Neural cell (in vitro differentiated cells): ENCODE results near the gene PCK1.

Experiments used
- EZH2 ChIP-seq: fragments of 200-600, 300-800 bp; shearing (Covaris generic), sonication (generic); IDR thresholded peaks from 2 replicates; pipeline ENCODE4 v1.6.1; 2014; ENCODE audit warnings: antibody characterized with exemption, low read length, borderline replicate concordance, mild to moderate bottlenecking; ENCODE audit not compliant: insufficient read depth, poor library complexity, severe bottlenecking
- POLR2AphosphoS5 ChIP-seq: IDR thresholded peaks from 2 replicates; pipeline ENCODE4 v1.6.1; 2012
- RAD21 ChIP-seq: fragments of 450-650 bp; conservative IDR thresholded peaks from 2 replicates; pipeline ENCODE4 v1.6.1; 2014; ENCODE audit warnings: antibody characterized with exemption, mild to moderate bottlenecking, moderate library complexity
- REST ChIP-seq: IDR thresholded peaks from 2 replicates; pipeline ENCODE4 v1.6.1; 2012; ENCODE audit warnings: borderline replicate concordance
- TF ChIP-seq, protein P1 (sequence below): fragments of 450-650 bp; IDR thresholded peaks from 2 replicates; pipeline ENCODE4 v1.5.1; 2014; ENCODE audit warnings: antibody characterized with exemption, mild to moderate bottlenecking, moderate library complexity; ENCODE audit not compliant: poor library complexity, severe bottlenecking

GRCh38 chr20:57591289-57592229 is 30.6 kb downstream of the PCK1 start:
- TF ChIP-seq, protein P1, sequence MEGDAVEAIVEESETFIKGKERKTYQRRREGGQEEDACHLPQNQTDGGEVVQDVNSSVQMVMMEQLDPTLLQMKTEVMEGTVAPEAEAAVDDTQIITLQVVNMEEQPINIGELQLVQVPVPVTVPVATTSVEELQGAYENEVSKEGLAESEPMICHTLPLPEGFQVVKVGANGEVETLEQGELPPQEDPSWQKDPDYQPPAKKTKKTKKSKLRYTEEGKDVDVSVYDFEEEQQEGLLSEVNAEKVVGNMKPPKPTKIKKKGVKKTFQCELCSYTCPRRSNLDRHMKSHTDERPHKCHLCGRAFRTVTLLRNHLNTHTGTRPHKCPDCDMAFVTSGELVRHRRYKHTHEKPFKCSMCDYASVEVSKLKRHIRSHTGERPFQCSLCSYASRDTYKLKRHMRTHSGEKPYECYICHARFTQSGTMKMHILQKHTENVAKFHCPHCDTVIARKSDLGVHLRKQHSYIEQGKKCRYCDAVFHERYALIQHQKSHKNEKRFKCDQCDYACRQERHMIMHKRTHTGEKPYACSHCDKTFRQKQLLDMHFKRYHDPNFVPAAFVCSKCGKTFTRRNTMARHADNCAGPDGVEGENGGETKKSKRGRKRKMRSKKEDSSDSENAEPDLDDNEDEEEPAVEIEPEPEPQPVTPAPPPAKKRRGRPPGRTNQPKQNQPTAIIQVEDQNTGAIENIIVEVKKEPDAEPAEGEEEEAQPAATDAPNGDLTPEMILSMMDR: no peak
- no peak for TF ChIP-seq EZH2
- TF ChIP-seq RAD21: no peak
- TF ChIP-seq POLR2AphosphoS5: no peak
- no peak for TF ChIP-seq REST
